ENCODE results near the gene NTRK3. TPM values are rescaled to one million over a fixed set of nuclear protein-coding genes. Genes with fewer than 3 reads are reported as not detected.

NTRK3 gene
- total and polyA plus RNA-seq, 2 of the 8 experiments (the other 6 are each of a cell fraction or from before 2014, with no cell fraction given), result 4.5 to 6.8 TPM

- no peak overlapping the region for H2BK5ac ChIP-seq (ENCODE audit: low read depth, low read length)
- no peak overlapping the region for H3K4me3 ChIP-seq (ENCODE audit: extremely low read depth in 1 of 4, insufficient read depth in 2 of 4, low read depth in 3 of 4, low read length in 4 of 4)
- no peak overlapping the region for H2AFZ ChIP-seq (ENCODE audit: low read length)
- TF ChIP-seq NANOG (IDR thresholded peaks at IDR 0.05; ENCODE audit: insufficient read depth, low read depth, low read length, poor library complexity, severe bottlenecking) (no peak), CHD1 (IDR thresholded peaks at IDR 0.05; ENCODE audit: low read depth, low read length) (no peak), CBX8 (IDR thresholded peaks at IDR 0.05; ENCODE audit: borderline replicate concordance, low read depth, low read length) (no peak), SIN3A (conservative IDR thresholded peaks at IDR 0.05 in 1 of 2, IDR thresholded peaks at IDR 0.05 in 1 of 2; ENCODE audit: low read depth in 1 of 2, low read length in 2 of 2) (no peak)
- no peaks in the 10 kb centered on the region for H3K36me3 ChIP-seq (ENCODE audit: control insufficient read depth in 2 of 4, insufficient read depth in 4 of 4, low read length in 3 of 4)
- H3K27ac ChIP-seq (ENCODE audit: low read depth, low read length), result no peak overlapping the region
- no peak overlapping the region for H2BK15ac ChIP-seq (ENCODE audit: low read length)
- H3K9ac ChIP-seq (replicated peaks in 1 of 4; ENCODE audit: extremely low read depth in 1 of 4, low read depth in 3 of 4, low read length in 3 of 4), result no peak overlapping the region
- no peaks in the 10 kb centered on the region for H3K79me2 ChIP-seq (ENCODE audit: control insufficient read depth in 1 of 2, insufficient read depth in 2 of 2, low read length in 2 of 2)
- FAIRE-seq (no peak), DNase-seq (ENCODE audit: low read depth in 1 of 2, low spot score in 2 of 2) (no peak)
- 76% methylated on average over 4 of the region's 4 CpGs; no CpG with 5 or more reads in 1 of the 2 experiments for WGBS, 2 experiments (ENCODE audit: extremely low coverage in 1 of 2, insufficient coverage in 1 of 2, insufficient read length in 1 of 2, insufficient replicate concordance in 2 of 2, low coverage in 1 of 2, low lambda C conversion rate in 2 of 2, missing lambda C conversion rate in 1 of 2)
- no peak overlapping the region for H3K56ac ChIP-seq (replicated peaks; ENCODE audit: insufficient read length, low read depth, low read length)
- H3K23ac ChIP-seq (ENCODE audit: insufficient read length), result no peak overlapping the region
- no peak overlapping the region for H3K14ac ChIP-seq (ENCODE audit: insufficient read length)
- no peaks in the 10 kb centered on the region for H3K23me2 ChIP-seq (ENCODE audit: low read depth, low read length)
- no peaks in the 10 kb centered on the region for H3K27me3 ChIP-seq (replicated peaks in 1 of 4; ENCODE audit: control insufficient read depth in 3 of 4, extremely low read depth in 1 of 4, insufficient read depth in 3 of 4, low read length in 3 of 4)
- CTCF ChIA-PET (ENCODE audit: partially characterized antibody), result no interaction called here
- no peak overlapping the region for H3K18ac ChIP-seq (ENCODE audit: extremely low read depth, low read length)
- no peak overlapping the region for H2BK20ac ChIP-seq (ENCODE audit: low read length)
- H4K5ac ChIP-seq (ENCODE audit: insufficient read length, low read depth, low read length), result no peak overlapping the region
- no peak overlapping the region for H4K8ac ChIP-seq (ENCODE audit: extremely low read depth, insufficient read depth, low read length)
- no peak overlapping the region for H2AK5ac ChIP-seq (ENCODE audit: low read depth, low read length)
- H2BK12ac ChIP-seq (ENCODE audit: low read depth, low read length), result no peak overlapping the region
- H4K91ac ChIP-seq (replicated peaks; ENCODE audit: insufficient read length, low read length), result no peak overlapping the region
- H3K4me2 ChIP-seq (ENCODE audit: insufficient read depth in 1 of 2, low read depth in 2 of 2, low read length in 2 of 2), result no peak overlapping the region
- POLR2A ChIA-PET (ENCODE audit: partially characterized antibody), result no interaction called here
- H3K4me1 ChIP-seq (replicated peaks in 1 of 4; ENCODE audit: control insufficient read depth in 3 of 4, insufficient read depth in 4 of 4, low read length in 3 of 4), result no peaks in the 10 kb centered on the region
- H3K4ac ChIP-seq (replicated peaks; ENCODE audit: insufficient read length, low read depth, low read length), result no peak overlapping the region
- H3K79me1 ChIP-seq (ENCODE audit: low read depth, low read length), result no peaks in the 10 kb centered on the region
- no peak overlapping the region for H2BK120ac ChIP-seq (replicated peaks; ENCODE audit: low read depth, low read length)
- no peaks in the 10 kb centered on the region for H3K9me3 ChIP-seq (ENCODE audit: insufficient read depth in 2 of 2, low read depth in 1 of 2, low read length in 1 of 2)
- no peaks in the 10 kb centered on the region for H4K20me1 ChIP-seq (replicated peaks in 1 of 2; ENCODE audit: control insufficient read depth in 1 of 2, insufficient read depth in 2 of 2, low read length in 2 of 2)
Observed at GRCh38 chr15:87877114-87877810, 379.3 kb downstream of the NTRK3 start.
